ENCODE results near the gene LAMP5.
A peak's percentile ranks its signal among the peaks of the same experiment; 100 is the strongest.

LAMP5 gene

DNA sequence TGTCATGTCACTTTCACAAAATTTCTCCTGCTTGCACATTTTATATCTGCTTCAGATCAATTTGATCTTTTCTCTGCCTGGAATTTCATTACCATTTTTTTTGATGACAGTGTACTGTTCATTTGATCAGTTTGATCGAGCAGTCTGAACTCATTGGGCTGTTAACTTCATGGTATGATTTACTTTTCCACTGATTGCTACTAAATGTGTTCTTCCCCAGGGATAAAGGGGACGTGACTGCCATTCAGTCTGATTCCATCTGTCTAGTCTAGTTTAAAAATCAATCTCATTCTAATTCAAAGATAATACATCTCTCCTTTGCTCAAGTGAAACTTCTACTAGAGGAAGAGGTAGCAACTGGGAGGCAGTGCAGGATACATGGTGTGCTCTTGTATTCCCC, 21.1 kb downstream of the LAMP5 start:
- no peak for DNase-seq (ENCODE audit: low spot score)

DNA sequence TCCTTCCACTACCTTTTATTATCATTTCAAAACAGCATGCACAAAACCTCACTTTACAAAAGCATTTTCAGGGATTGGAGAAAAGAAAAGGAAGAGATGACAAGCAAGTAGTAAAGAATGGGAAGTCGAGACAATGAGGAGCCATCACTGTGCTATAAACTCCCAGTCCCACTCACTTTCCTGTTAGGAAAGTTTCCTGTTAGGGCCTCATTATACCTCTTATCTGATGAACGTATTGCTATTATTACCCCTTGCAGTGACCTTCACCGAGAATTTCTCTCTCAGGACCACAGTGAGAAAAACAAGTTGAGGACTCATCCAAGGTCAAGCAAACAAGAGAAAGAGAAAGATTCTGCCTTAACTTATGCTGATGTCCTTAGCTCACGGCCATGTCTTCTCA, 28.8 kb downstream of the LAMP5 start:
- no peak for DNase-seq (ENCODE audit: low spot score)

DNA sequence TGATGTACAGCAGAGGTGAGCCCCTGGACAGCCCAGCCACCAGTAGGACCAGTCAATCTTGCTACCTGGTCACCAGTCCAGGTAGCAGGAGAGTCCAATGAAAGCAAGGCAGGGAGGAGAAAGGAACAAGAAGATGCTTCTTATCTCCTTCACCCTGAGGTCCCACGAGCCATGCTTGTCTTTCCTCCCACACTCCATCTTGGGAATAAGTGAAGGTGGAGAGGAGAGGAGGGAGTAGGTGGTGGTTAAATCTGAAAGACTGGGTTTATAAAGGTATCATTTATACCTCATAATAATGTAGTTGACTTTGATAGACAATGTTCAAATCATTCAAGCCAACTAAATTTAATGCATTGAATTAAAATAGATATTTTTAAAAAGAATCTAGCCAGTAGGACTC, 35.9 kb downstream of the LAMP5 start:
- no peak for DNase-seq (ENCODE audit: low spot score)

DNA sequence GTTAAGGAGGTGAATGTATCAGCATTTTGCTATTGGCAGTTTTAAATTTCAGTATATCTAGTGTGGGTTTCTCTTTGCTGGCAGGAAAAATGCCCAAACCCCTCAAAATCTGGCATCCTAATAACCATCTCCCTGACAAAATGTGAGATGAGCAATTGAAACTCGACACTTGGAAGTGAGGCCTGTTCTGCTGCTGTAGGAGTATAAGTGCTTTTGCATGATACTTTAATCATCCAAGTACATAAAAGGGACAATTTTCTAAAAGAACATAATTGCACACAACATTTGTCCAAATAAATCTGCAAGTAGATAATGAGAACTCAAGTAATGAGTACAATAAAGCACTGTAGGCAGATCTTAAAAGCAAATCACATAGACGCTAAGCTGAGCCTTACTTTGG, 36.5 kb downstream of the LAMP5 start:
- DNase-seq (ENCODE audit: low spot score): no peak

DNA sequence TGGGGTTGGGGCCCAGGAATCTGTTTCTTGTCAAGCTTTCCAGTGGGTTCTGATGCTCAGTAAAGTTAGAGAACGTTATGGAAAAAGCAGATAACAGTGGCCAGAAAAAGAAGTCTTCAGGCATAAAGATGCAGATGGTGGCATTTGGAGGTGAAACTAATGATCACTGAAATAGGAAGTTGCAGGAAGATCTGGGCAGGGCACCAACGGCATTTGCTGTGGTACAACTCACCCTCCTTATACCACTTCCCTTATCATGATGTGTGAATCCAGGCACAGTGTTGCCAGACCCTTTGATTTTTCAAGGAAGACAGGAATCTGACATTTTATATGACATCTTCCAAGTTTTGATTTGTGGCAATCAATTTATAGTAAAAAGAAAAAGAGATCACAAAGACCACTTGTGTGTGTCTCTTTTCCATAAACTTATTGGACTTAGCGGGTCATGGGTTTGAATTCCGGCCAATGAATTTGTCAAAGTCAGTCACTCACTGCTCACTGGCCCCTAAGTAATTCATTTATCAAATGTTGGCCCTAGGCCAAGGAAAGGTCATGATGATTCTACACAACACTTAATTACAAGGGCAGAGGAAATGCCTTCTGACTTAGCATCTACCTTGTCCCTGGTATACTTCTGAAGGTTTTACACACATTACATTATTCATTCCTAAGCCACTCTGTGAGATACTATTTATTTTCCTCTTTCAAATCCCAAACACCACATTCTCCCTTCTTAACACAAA, 37.6 kb downstream of the LAMP5 start:
- DNase-seq (ENCODE audit: low spot score): no peak

DNA sequence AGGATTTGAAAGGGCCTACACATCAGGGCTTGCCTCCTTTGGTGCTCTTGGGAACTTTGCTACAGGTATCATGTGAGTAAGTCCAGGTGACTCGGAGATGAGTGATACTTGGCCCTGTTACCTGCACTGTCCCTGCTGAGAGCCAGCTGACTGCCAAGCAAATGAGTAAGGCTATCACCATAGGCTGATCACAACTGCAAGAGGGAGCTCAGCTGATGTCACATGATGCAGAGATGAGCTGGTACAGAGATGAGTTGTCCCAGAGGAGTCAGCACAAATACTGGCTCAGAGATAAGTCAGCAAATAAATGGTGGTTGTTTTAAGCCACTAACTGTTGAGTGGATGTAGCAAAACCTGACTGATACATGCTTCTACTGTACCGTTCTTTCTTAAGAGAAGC, 41.4 kb downstream of the LAMP5 start:
- DNase-seq (ENCODE audit: low spot score): peak; percentile 1

DNA sequence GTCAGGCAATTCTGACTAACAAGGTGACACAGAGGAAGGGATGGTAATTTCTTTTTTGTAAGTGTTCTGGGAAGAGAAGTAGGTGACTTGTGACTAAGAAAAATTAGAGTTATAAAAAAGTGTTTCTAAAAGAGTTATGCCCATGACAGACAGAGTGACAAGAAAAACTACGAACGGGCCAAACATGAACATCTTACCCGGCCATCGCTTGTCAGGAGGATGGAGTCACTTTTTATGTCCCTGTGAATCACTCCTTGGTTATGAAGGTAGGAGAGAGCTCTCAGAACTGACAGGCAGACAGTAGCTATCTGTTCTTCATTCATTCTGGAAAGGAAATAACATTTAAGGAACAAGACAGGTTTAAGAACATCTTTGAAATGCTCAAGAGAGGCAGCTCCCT, 43.0 kb downstream of the LAMP5 start:
- no peak for DNase-seq (ENCODE audit: low spot score)

DNA sequence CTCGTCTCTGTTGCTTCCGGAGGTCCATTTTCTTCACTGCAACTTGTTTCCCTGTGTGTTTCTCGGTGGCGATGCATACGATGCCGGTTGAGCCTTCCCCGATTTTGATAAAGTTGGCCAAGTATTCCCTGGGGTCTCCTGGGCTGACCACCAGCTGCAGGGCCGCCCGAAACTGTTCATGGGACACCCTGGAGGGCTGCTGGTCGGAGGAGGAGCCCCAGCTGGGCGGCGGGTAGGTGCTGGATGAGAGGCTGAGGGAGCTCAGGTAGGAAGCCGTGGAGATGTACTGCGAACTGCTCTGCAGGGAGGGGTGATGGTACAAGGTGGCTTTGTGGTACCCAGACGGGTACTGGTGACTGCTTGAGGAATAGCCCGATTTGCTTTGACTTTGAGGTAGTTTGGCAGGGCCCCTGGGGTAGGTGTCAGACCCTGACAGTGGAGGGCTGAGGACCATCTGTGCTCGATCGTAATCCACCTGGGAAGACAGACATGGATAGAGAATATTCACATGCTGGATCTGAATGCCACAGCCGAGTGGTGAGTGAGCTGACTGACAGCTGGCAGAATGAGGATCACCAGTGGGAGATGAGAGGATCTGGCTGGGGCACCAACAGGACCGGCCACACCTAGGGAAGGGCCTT, 51.6 kb downstream of the LAMP5 start:
- no peak for DNase-seq (ENCODE audit: low spot score)

DNA sequence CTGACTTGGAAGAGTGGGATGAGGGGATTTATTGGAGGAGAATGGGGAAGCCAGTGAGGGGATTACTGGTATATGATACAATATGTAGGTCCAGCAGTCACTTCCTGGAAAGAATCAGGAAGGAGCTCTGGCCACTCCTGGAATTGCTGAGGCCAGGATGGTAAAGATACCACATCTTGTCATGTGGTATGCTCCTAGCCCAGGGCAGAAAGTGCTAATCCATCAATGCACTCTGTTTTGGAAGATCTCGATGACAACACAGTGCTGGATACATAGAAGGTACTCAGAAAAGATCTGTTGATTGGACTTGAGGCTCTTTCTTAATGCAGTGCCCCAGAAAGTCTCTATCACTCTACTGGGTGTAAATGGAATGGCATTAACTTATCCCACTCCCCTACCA, 52.6 kb downstream of the LAMP5 start:
- no peak for DNase-seq (ENCODE audit: low spot score)

DNA sequence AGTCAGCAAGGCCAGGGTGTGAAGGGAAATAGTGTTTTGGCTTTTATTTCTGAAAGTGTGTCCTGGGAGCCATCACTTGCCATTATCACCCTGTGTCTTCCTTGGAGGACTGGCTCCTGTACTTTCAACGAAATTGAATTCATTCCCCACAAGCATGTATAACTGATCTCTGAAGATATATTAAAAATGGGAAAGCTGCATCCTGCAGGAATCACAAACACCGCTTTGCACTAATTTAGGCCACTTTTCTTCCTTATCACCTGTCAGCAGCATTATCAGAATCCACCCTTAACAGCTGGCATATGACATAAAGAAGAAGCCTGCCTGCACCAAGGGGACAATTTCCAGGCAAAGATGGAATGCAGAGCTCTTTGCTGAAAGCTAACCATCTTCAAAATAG, 56.2 kb downstream of the LAMP5 start:
- DNase-seq (ENCODE audit: low spot score): no peak

DNA sequence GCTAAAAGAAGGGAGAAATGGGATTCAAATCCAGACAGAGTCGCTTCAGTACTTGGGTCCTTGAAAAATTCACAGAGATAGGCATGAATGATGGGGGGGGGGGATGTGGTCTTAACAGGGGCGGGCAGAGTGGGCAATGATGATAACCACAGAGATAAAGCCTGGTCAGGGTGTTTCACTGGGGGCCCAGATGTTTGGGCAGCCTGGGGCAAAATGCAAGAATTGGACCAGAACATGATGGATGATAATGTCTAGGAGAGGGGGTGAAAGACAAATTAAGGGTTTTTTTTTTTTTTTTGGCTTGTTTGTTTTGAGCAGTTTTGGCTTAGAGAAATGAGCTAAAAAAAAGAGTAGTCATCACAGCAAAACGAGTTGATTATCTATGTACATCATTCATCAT, 57.4 kb downstream of the LAMP5 start:
- DNase-seq (ENCODE audit: low spot score): no peak

DNA sequence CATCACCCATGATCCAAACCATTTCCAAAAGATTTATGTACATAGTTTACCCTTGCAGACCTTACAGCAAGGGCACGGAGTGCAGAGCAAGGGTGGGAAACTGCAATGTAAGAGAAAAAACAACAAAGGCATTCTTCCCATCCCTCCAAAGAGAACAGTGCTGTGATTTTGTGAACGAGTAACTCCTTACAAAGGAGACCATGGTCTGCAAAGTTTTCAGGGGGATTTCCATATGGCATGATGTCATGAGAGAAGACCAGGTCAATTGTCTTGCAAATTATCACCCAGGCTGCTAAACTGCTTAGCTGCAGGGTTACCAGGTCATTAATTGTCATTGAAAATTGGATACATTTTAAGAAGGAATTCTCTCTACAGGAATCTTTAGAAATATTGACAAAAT, 58.3 kb downstream of the LAMP5 start:
- no peak for DNase-seq (ENCODE audit: low spot score)

DNA sequence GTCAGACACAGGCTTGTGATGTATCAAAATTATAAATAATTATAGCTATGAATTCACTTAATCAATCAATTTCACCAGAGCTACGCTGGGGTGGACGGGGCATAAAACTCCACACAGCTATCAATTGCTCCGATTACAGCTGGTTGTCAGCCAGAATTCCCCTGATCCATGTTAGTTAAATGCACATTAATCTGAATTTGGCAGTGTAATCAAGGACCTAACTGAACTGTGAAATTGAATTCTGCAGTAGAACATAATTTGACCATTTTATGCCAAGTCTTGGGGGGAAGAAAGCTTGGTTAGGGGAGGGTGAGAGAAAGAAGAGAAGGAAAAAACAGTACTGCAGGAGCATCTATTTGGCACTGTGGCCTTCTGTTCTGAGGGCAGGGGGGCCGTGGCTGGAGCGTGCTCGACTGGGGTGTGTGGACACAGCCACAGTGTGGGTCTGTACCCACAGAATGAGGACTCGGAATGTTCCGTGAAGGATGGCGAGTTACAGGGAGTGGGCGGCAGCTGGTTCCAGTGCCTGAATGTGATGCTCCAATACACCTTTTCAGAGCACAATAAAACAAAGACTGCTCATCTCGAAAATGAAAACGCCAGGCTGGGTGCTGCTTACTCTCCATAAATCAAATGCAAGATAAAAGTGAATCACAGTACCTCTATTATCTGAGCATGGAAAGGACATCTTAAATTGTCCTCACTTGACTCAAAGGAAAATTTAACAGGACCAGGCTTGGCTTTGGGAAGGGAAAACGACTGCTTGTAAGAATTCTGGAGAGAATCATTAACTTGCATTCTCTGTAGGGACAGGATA, 59.2 kb downstream of the LAMP5 start:
- no peak for DNase-seq (ENCODE audit: low spot score)

DNA sequence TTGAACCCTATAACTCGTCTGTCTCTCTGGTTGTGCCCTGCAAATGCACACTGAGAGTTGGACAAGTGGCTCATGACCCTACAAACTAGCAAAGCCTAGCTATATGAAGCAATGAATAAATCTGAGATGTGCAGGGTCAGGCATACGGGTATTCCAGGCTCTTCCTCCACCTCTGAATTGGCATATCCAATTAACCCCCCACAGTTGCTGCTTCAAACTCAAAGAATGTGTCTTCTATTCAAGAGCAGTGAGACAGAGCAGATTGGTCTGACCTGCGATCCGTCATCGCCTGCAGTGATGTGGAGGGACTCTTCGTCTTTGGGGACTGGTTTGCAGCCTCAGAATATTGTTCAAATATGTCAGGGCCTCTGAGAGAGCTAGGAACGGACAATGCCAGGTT, 59.8 kb downstream of the LAMP5 start:
- no peak for DNase-seq (ENCODE audit: low spot score)

DNA sequence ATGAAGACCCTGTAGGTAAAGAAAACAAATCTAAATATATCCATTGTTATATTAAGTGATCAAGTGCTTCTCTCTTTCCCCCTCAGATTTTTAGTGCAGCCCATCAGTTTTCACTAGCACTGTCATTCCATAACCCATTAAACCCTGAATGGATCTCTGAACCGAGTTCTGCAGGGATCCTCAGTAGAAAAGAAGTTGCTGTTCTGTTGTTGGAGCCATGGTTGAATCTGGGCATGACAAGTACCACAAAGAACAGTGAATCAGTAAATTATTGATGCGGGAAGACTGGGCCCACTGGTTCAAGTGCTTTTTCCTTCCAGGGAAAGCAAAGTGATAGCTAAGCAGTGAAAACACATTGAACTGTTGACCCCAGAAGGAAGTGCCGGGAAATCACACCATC, 60.4 kb downstream of the LAMP5 start:
- no peak for DNase-seq (ENCODE audit: low spot score)

DNA sequence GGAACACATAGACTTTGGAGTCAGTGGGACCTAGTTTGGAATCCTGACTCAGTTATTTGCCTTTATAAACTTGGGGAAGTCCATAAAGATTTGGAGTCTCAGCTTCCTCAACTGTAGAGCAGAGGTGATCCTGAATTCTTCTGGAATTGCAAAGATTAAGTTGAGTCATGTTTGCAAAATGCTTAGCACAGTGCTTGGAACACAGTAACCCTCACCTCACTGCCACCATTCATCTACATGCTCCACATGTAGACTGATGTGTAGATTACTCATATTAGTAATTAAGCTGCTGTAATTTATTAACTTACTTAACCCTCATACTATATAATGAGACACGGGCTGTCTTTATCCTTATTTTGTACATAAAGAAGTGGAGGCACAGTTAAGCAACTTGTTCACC, 61.4 kb downstream of the LAMP5 start:
- no peak for DNase-seq (ENCODE audit: low spot score)

DNA sequence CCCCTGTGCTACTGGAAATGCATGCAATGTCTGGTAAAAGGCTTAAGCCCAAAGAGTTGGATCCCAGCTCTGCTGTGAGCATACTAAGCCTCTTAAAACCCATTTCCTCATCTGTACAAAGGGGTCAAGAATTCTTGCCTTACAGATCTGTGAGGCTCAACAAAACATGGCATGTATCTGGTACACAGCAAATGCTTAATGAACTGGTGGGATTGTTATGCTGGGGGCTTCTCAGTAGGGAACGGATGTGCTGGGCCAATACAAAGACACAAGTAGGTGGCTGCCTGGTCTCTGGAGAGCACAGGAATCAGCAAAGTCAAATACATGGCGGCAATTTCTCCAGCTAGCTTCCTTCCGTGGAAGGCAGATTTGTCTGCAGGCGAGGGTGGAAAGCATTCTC, 62.3 kb downstream of the LAMP5 start:
- no peak for DNase-seq (ENCODE audit: low spot score)

DNA sequence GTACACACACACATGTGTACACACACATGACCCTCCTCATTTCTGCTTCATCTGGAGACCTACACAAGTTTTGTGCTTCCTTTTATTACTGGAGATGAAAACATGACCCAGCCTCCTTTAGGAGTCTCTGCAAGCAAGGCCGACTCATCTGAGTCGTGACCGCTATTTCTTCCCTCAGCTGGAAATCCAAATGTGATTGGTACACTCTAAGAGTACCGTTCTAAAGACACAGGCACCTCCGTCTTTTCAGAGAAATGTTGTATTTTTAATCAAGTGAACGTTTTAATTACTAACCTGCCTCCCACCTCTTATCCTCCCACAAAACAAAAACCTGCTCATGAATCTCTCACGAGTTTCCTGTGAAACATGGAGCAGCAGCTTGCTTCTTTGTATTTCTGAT, 63.0 kb downstream of the LAMP5 start:
- no peak for DNase-seq (ENCODE audit: low spot score)

DNA sequence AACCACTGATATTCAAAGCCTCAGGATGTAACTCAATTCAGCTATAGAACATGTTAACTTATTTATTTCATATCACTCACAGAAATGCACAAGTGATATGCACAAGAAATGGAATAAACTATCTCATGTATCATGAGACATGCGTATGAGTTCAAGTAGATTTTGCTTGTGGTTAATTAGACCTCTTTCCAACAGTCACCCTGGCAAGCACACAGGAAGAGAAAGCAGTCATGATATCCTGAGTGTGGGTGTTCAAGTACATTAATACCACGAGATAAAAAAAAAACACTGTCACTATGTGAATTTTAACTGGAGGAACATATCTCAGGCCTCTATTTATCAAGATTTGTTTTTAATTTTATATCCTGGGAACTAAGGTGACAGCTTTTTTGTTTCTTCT, 64.2 kb downstream of the LAMP5 start:
- DNase-seq (ENCODE audit: low spot score): no peak

Data from activated CD4-positive, alpha-beta T cell treated with anti-CD3 and anti-CD28 coated beads, Interleukin-2, Interleukin-4, amounts not matched to agents 100 ng/mL and 50 ng/mL, durations not matched to agents 16 hours and 8 hours (primary cell).